SH-SY5Y (cell line): ENCODE data around the gene OR1L8.

Experiments used
- GATA2 ChIP-seq: IDR thresholded peaks from 2 replicates; pipeline ENCODE4 v1.6.1; 2011; ENCODE audit warnings: mild to moderate bottlenecking, low read depth, low read length
- GATA3 ChIP-seq: IDR thresholded peaks from 2 replicates; pipeline ENCODE4 v1.6.1; 2011; ENCODE audit warnings: low read depth, mild to moderate bottlenecking, low read length, moderate library complexity

DNA sequence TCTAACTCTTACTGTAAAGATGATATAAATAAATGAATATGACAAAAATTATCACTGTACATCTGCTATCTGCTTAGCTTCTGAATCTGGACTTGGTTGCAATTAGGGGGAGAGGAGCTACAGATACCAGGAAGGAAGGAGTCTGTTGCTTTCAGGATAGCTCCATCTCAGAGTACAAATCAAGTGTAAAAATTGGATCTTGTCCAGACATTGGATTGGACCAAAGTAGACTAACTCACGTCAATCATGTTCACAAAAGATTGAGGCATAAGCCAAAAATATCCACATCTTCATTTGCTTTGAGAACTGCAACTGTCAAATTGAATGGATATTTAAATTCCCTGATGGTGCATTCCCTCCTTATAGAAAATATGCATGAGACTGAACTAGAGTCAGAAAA lies 22.5 kb upstream of the OR1L8 start:
- no peak for TF ChIP-seq GATA2
- TF ChIP-seq GATA3, result no peak
